HepG2 (cell line): ENCODE data around the gene HECTD1. TPM values are rescaled to one million over a fixed set of nuclear protein-coding genes. Genes with fewer than 3 reads are reported as not detected.

ENCODE experiments used
- BORCS8-MEF2B ChIP-seq: sonication (generic); formaldehyde crosslinking; IDR thresholded peaks from 2 replicates; pipeline ENCODE4 v1.8.0; 2022; ENCODE audit warnings: mild to moderate bottlenecking, missing genetic modification reagents
- CCAR2 ChIP-seq: fragments of 200-400 bp; formaldehyde crosslinking; optimal IDR thresholded peaks from 2 replicates; pipeline ENCODE3; 2018; ENCODE audit warnings: low read depth, mild to moderate bottlenecking, low read length, moderate library complexity
- HES4 ChIP-seq: sonication (generic); formaldehyde crosslinking; IDR thresholded peaks from 2 replicates; pipeline ENCODE4 v1.9.0; 2021; ENCODE audit warnings: mild to moderate bottlenecking, missing genetic modification reagents, borderline replicate concordance
- HMG20A ChIP-seq: IDR thresholded peaks from 2 replicates; pipeline ENCODE4 v1.6.1; 2016; ENCODE audit warnings: borderline replicate concordance
- HMGA1 ChIP-seq: sonication (generic); formaldehyde crosslinking; conservative IDR thresholded peaks from 2 replicates; pipeline ENCODE4 v1.4.0; 2020; ENCODE audit warnings: missing genetic modification reagents
- KLF9 ChIP-seq: IDR thresholded peaks from 2 replicates; pipeline ENCODE4 v1.6.1; 2016; ENCODE audit warnings: low read depth
- MED1 ChIP-seq: sonication (generic); formaldehyde crosslinking; IDR thresholded peaks from 2 replicates; pipeline ENCODE4 v1.4.0; 2020; ENCODE audit warnings: missing genetic modification reagents
- SNAPC5 ChIP-seq: sonication (generic); formaldehyde crosslinking; IDR thresholded peaks from 2 replicates; pipeline ENCODE4 v1.8.1; 2023; ENCODE audit warnings: mild to moderate bottlenecking, missing genetic modification reagents, borderline replicate concordance
- ZBTB39 ChIP-seq: sonication (generic); formaldehyde crosslinking; IDR thresholded peaks from 2 replicates; pipeline ENCODE4 v1.5.0; 2020; ENCODE audit warnings: missing genetic modification reagents
- ZNF275 ChIP-seq: sonication (generic); formaldehyde crosslinking; IDR thresholded peaks from 2 replicates; pipeline ENCODE4 v1.8.0; 2022; ENCODE audit warnings: missing genetic modification reagents, mild to moderate bottlenecking, inconsistent platforms, borderline replicate concordance
- ZNF33B ChIP-seq: sonication (generic); formaldehyde crosslinking; IDR thresholded peaks from 2 replicates; pipeline ENCODE4 v1.5.1; 2020; ENCODE audit warnings: mild to moderate bottlenecking, missing genetic modification reagents
- ZNF446 ChIP-seq: sonication (generic); formaldehyde crosslinking; IDR thresholded peaks from 2 replicates; pipeline ENCODE4 v1.5.0; 2020; ENCODE audit warnings: mild to moderate bottlenecking, missing genetic modification reagents
- ZNF549 ChIP-seq: sonication (generic); formaldehyde crosslinking; IDR thresholded peaks from 2 replicates; pipeline ENCODE4 v1.5.0; 2020; ENCODE audit warnings: missing genetic modification reagents
- ZNF780A ChIP-seq: sonication (generic); formaldehyde crosslinking; IDR thresholded peaks from 2 replicates; pipeline ENCODE4 v1.8.0; 2022; ENCODE audit warnings: mild to moderate bottlenecking, missing genetic modification reagents, moderate library complexity
- ZNF883 ChIP-seq: sonication (generic); formaldehyde crosslinking; IDR thresholded peaks from 2 replicates; pipeline ENCODE4 v1.5.1; 2020; ENCODE audit warnings: mild to moderate bottlenecking, missing genetic modification reagents; ENCODE audit errors: not compliant biosample characterization
- polyA plus RNA-seq, 8 experiments: library from polyadenylated mRNA; depleted of rRNA in 3 of 8; stranded (reverse) in 7 of 8; unstranded in 1 of 8; fragments of >200 nt; fragmentation: Illumina TruSeq in 4 of 8; extraction: Trizol in 4 of 8; gene quantifications; 2 replicates each; pipeline versions ENCODE4 v1.2.1 to v1.2.3, GENCODE V29; 2011 to 2016; ENCODE audit warnings: low read depth in 4 of 8, missing spikeins in 1 of 8, mixed read lengths in 1 of 8; ENCODE audit not compliant: insufficient read depth in 1 of 8
- total RNA-seq, 5 experiments: library from RNA; depleted of rRNA; stranded (reverse); fragments of >200 nt; fragmentation: Illumina TruSeq; extraction: Trizol; gene quantifications; 2 replicates each; pipeline ENCODE4 v1.2.3, GENCODE V29; 2016; ENCODE audit warnings: low read depth in 1 of 5
- TF ChIP-seq, protein P1 (sequence below): sonication (generic); formaldehyde crosslinking; IDR thresholded peaks from 2 replicates; pipeline ENCODE4 v1.5.0; 2020; ENCODE audit warnings: missing genetic modification reagents
- TF ChIP-seq, protein P2 (sequence below): sonication (generic); formaldehyde crosslinking; IDR thresholded peaks from 2 replicates; pipeline ENCODE4 v1.4.0; 2020; ENCODE audit warnings: missing genetic modification reagents

HECTD1 gene
- total and polyA plus RNA-seq, 2 of the 13 experiments (the other 11 are each of a cell fraction or from before 2014, with no cell fraction given), result 312 to 560 TPM

- TF ChIP-seq SNAPC5 (CRISPR knock-in tag) (no peak), KLF9 (CRISPR knock-in tag) (no peak), ZNF275 (CRISPR knock-in tag) (0 out of 2 replicates have a peak, but pooled peaks have one; percentile 54), ZBTB39 (CRISPR knock-in tag) (no peak), HES4 (CRISPR knock-in tag) (no peak), ZNF780A (CRISPR knock-in tag) (no peak), ZNF883 (CRISPR knock-in tag) (no peak), ZNF549 (no peak), MED1 (CRISPR knock-in tag) (no peak), BORCS8-MEF2B (no peak), CCAR2 (no peak), ZNF33B (CRISPR knock-in tag) (no peak), ZNF446 (CRISPR knock-in tag) (no peak), HMG20A (CRISPR knock-in tag) (no peak), HMGA1 (CRISPR knock-in tag) (no peak)
- TF ChIP-seq, protein P1, sequence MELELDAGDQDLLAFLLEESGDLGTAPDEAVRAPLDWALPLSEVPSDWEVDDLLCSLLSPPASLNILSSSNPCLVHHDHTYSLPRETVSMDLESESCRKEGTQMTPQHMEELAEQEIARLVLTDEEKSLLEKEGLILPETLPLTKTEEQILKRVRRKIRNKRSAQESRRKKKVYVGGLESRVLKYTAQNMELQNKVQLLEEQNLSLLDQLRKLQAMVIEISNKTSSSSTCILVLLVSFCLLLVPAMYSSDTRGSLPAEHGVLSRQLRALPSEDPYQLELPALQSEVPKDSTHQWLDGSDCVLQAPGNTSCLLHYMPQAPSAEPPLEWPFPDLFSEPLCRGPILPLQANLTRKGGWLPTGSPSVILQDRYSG (CRISPR knock-in tag), result 0 out of 2 replicates have a peak, but pooled peaks have one; percentile 17
- TF ChIP-seq, protein P2, sequence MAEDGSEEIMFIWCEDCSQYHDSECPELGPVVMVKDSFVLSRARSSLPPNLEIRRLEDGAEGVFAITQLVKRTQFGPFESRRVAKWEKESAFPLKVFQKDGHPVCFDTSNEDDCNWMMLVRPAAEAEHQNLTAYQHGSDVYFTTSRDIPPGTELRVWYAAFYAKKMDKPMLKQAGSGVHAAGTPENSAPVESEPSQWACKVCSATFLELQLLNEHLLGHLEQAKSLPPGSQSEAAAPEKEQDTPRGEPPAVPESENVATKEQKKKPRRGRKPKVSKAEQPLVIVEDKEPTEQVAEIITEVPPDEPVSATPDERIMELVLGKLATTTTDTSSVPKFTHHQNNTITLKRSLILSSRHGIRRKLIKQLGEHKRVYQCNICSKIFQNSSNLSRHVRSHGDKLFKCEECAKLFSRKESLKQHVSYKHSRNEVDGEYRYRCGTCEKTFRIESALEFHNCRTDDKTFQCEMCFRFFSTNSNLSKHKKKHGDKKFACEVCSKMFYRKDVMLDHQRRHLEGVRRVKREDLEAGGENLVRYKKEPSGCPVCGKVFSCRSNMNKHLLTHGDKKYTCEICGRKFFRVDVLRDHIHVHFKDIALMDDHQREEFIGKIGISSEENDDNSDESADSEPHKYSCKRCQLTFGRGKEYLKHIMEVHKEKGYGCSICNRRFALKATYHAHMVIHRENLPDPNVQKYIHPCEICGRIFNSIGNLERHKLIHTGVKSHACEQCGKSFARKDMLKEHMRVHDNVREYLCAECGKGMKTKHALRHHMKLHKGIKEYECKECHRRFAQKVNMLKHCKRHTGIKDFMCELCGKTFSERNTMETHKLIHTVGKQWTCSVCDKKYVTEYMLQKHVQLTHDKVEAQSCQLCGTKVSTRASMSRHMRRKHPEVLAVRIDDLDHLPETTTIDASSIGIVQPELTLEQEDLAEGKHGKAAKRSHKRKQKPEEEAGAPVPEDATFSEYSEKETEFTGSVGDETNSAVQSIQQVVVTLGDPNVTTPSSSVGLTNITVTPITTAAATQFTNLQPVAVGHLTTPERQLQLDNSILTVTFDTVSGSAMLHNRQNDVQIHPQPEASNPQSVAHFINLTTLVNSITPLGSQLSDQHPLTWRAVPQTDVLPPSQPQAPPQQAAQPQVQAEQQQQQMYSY (CRISPR knock-in tag), result no peak; the same call in 1 of the 2 replicates
These were observed 18.0 kb downstream of the HECTD1 start (continued) for GRCh38 chr14:31189346-31190218.
